ENCODE results near the gene ADAMTS17. TPM values are rescaled to one million over a fixed set of nuclear protein-coding genes. Genes with fewer than 3 reads are reported as not detected.

ADAMTS17 gene
- polyA plus RNA-seq, 5 donors = 1.9 to 4.1 (median 3.0) TPM

DNA sequence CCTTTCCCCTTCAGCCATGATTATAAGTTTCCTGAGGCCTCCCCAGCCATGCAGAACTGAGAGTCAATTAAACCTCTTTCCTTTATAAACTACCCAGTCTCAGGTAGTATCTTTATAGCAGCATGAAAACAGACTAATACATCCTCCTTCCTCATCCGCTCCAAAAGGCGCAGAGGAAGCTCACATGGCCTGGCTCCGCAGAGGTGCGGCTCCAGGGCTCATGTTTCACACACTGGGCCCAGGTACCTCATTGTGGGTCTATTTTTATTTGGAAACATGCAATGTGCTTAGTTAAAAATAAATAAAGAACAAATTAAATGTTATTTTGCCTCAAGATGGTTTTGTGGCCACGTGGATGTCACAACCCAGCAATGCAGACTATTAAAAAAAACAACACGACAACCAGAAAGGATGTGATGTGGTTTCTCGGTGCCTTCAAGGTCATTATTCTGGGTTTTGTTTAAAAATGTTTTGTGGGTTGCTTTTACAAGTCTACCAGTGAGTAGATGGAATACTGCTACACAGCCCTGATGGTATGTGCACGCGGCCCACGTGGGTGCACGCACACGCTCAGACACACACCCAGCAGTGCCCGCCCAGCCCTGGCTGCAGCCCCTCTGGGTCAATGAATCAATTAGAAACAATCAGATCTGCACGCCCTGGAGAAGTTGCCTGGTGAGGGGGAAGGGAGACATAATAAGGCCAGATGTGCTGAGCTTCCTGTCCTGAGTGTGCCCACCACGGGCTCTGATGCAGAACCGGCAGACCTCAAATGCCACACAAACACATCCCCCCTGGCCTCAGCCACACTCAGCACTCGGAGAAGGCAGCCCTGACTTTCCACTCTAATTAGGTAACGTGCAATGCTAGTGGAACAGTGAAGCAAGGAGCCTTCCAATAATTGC, 140.1 kb downstream of the ADAMTS17 start:
- DNase-seq = no peak

- no peak for DNase-seq
These were observed 141.4 kb downstream of the ADAMTS17 start for GRCh38 chr15:100200287-100200880.

DNA sequence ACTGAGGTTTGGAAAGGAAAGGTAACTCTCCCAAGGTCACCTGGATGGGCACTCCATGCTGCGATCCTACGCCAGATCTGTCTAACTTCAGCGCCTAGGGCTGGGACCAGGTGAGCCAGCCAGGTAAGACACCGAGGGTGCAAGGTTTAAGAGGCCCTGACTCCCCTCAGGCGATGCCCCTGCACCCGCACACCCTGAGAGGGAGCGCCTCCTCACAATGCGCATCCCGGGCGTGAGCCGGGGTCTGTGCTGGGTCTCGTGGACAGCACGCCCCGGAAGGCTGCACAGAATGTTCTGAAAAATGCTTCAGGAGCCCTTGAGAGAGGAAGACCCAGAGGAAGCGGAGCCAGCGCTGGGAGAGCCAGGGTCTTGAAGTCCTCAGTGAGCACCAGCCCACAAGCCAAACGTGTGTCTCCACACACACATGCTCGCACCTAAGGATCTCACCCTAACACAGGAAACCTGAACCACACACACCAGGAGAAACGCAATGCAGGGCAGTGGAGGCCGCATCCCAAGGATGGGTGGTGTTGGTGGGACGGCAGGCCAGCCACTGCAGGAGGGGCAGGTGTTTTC, 142.0 kb downstream of the ADAMTS17 start:
- DNase-seq = no peak

DNA sequence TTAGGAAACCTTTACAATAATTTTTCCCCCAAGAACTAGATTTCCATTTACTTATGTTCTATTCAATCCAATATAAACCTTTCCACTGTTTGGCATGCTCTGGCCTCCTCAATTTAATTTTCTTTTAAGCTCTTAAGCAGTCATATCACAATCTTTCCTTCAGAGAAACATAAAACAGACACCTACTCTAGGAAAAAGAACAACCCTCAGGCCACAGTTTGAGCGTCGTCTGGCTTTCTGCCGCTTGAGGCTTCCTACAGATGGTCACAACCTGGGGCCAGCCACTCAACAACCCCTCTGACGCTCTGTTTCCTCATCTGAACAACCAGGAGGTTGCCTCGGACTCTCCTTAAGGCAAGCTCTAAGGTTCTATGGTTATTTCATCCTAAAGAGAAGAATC, 143.3 kb downstream of the ADAMTS17 start:
- no peak for DNase-seq

- DNase-seq = no peak
These were observed 145.3 kb downstream of the ADAMTS17 start for GRCh38 chr15:100196326-100197058.

- DNase-seq = no peak
These were observed 146.8 kb downstream of the ADAMTS17 start for GRCh38 chr15:100194996-100195395.

DNA sequence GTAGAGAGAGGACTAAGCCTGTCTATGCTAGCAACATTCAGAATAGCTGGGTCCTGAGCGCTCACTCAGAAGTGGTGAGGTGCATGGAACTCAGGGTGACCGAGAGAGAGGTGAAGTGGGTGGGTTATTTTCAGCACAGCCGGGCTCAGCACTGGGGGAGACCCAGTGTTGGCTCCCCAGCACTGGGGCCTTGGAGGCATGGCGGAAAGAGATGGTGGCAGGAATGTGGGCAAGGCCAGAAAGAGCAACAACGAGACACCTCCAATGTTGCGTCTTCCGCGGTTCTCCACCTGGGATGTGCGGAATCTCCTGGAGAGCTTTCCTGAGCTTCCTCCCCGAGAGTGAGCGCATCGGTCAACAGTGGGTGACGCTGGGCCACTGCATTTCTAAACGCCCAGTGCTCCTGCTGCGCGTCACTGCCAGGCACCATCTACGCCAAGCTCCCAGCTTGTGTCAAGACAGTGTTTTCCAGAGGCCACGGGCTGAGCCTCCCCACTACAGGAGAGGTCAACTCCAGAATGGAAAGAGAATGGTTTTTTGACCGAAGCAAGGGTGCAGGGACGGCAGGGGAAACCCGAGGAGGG, 148.4 kb downstream of the ADAMTS17 start:
- no peak for DNase-seq

DNA sequence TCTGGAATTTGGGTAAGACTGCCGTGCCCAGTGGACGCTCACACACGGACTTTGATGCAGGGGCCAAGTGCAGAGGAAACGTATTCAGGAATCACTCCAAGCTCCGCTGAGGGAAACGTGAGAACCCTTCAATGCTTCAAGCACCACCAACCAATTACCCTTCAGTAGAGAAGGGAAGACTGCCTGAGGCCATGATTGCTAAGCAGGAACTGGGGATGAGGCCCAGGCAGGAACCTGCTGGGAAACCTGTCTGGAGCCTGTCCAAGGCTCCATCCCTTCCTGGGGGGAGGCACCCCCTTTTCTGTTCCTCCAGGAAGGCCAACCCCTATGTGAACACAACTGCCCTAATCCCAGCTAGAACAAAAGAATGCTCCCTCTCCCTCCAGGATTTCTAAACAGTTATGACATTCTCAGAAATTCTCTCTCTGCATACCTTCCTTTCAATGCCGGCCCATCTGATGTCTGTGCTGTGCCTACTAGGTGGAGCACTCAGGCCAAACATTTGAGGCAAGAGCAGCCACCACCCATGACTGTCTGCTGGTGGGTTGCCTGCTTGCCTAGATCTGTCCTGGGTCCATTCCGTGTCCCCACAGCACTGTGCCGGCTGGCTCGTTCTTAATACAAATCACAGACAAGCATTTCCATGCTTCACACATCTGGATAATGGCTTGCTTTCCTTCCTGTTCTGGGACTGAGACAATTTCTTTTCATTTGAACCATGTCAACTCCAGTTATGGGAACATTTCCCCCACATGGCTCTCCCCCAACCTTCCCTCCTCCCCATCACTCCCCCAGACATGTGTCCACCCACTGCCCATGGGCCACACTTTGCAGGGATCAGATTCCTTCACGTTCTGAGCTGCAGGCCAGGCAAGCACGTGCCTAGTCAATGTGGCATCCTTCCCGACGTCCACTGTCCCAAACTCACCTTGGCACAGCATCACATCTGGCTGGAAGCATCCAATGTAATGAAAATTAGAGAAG, 149.4 kb downstream of the ADAMTS17 start:
- DNase-seq = no peak

DNA sequence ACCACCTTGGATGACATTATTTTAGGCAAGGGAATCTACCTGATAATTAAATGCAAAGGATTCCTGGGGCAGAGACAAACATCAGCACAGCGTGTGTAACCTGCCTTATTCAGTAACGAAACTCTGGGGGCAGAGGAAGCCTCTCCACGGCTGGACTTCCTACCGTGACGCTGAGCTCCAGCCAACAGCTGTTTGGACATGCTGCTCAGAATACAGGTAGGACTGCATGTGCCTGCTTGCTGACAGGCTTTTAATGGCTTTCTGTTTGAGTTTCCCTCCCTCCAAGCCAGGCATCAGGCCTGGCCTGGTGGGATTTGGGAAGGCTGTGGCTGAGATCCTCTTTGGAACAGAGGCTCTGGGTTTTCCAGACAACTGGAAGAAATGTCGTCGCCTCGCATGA, 150.6 kb downstream of the ADAMTS17 start:
- no peak for DNase-seq

GRCh38 chr15:100190675-100191074, 151.1 kb downstream of the ADAMTS17 start:
- DNase-seq = no peak

- DNase-seq = no peak
These were observed 151.9 kb downstream of the ADAMTS17 start for GRCh38 chr15:100189849-100190248.

- no peak for DNase-seq
These were observed 152.5 kb downstream of the ADAMTS17 start for GRCh38 chr15:100189319-100189718.

GRCh38 chr15:100187677-100188076, 154.1 kb downstream of the ADAMTS17 start:
- no peak for DNase-seq

DNA sequence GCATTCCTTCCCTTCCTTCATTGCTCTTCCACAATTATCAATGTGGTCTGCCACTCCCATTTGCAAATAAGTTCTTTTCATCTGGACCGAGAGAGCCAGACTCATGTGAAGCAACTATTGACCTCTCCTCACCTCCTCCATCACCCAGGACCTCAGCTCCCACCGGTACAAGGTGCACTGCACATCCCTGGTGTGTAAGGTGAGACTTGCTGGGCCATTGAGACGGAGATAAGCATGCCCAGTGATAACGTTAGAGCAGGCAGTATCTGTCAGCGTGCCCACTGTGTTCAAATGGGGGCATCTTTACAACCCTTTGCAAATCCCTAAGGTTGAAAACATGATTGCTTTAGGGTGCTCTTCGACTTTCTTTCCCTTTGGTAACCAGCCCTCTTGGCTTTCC, 154.8 kb downstream of the ADAMTS17 start:
- no peak for DNase-seq

DNA sequence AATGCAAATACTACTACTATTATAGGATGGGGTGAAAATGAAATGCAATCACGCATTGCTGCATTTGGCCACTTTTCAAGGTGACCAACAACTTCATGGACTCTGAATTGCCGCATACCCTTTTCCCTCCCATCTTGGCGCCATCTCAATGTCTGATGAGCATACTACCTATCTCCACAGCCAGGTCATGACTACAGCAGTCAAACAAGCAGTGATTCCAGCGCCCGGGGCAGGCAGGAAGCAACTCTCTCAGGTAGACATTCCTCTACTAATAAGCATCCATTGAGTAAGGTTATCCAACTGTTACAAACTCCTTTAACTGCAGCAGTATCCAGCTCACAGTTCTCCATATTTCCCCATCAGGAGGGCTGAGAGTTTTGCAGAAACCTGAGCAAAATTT, 155.4 kb downstream of the ADAMTS17 start:
- no peak for DNase-seq

DNA sequence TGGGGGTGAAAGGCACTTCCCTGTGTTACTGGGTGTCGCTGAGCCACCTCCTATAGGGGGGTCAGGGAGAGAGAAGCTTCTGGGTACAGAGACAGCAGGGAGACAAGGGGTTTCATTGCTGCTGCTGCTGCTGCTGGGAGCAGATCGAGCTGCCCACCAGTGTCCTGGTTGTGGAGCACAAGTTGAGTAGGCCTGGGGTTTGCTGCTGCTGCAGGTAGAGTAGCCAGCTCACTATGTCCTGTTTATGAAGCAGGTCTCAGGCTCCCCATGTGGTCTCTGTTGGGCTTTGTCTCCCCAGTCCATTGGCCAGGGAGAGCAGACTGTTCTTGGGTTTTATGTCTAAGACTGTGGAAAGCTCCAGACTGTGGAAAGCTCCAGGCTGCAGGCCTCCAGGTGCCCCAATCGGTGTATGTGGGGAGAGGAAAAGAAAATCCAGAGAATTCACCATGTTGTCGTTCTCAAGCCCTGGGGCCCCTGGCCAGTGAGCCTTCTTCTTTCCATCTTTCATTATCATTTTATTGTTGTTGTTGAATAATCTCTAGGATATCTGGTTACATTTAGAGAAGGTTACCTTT, 157.8 kb downstream of the ADAMTS17 start:
- no peak for DNase-seq

DNA sequence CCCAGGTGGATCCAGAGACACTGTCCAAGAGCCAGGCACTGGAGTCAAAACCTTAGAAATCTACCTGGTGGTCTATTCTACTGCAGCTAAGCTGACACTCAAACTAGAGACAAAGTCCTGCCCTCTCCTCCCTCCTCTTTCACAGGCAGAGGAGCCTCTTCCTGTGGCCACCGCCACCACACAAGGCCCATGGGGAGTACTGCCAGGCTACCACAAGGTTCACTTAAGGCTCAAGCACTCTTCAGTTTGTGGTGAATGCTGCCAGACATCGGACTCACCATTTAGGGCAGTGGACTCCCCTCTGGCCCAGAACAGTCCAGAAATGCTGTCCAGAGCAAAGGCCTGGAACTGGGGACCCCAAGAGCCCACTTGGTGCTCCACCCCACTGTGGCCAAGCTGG, 160.9 kb downstream of the ADAMTS17 start:
- DNase-seq = no peak

- peak in 1 of 2 donors; percentile 19 for DNase-seq
These were observed 166.2 kb downstream of the ADAMTS17 start for GRCh38 chr15:100175406-100176114.

GRCh38 chr15:100174904-100175275, 166.9 kb downstream of the ADAMTS17 start:
- DNase-seq = no peak

All from right lung (tissue), 5 donors.